Hematopoietic multipotent progenitor cell treated with erythropoietin and hydrocortisone succinate and interleukin-3 and kit ligand, for 15 days (in vitro differentiated cells): ENCODE data around the gene MGLL.
A peak's percentile ranks its signal among the peaks of the same experiment; 100 is the strongest.

ENCODE experiments used
- DNase-seq: peaks from one replicate; pipeline ENCODE4 v3.0.0-alpha.2; 2015; ENCODE audit warnings: low spot score

MGLL gene

GRCh38 chr3:127822041-127822681 lies at the start of gene MGLL:
TSS of gene MGLL (minus strand) at chr3:127822515. CDS start at chr3:127822318, 197 bp downstream.
- DNase-seq, result no peak

- no peak for DNase-seq
Observed at GRCh38 chr3:127870156-127870555, 47.8 kb upstream of the MGLL start.

- no peak for DNase-seq
Observed at GRCh38 chr3:127867986-127868385, 45.7 kb upstream of the MGLL start.

- no peak for DNase-seq
Observed at GRCh38 chr3:127867412-127867811, 45.1 kb upstream of the MGLL start.

- DNase-seq, result no peak
Observed at GRCh38 chr3:127865941-127866340, 43.6 kb upstream of the MGLL start.

GRCh38 chr3:127860211-127860696 lies 37.9 kb upstream of the MGLL start:
- peak; percentile 28 for DNase-seq

GRCh38 chr3:127859730-127860129 lies 37.4 kb upstream of the MGLL start:
- DNase-seq, result no peak

GRCh38 chr3:127858937-127859336 lies 36.6 kb upstream of the MGLL start:
- no peak for DNase-seq

GRCh38 chr3:127858521-127858920 lies 36.2 kb upstream of the MGLL start:
- no peak for DNase-seq

GRCh38 chr3:127857333-127857732 lies 35.0 kb upstream of the MGLL start:
- peak; percentile 9 for DNase-seq

GRCh38 chr3:127856801-127857200 lies 34.5 kb upstream of the MGLL start:
- DNase-seq, result no peak

- DNase-seq, result no peak
Observed at GRCh38 chr3:127855246-127855645, 32.9 kb upstream of the MGLL start.

GRCh38 chr3:127853681-127854080 lies 31.4 kb upstream of the MGLL start:
- DNase-seq, result no peak

- no peak for DNase-seq
Observed at GRCh38 chr3:127851899-127852298, 29.6 kb upstream of the MGLL start.

GRCh38 chr3:127849368-127849767 lies 27.1 kb upstream of the MGLL start:
- no peak for DNase-seq

GRCh38 chr3:127848131-127849129 lies 26.1 kb upstream of the MGLL start:
- DNase-seq, result no peak

GRCh38 chr3:127847236-127847720 lies 25.0 kb upstream of the MGLL start:
- DNase-seq, result no peak

GRCh38 chr3:127846576-127846975 lies 24.3 kb upstream of the MGLL start:
- no peak for DNase-seq

GRCh38 chr3:127844326-127844942 lies 22.1 kb upstream of the MGLL start:
- DNase-seq, result no peak

- DNase-seq, result no peak
Observed at GRCh38 chr3:127840671-127841070, 18.4 kb upstream of the MGLL start.

- no peak for DNase-seq
Observed at GRCh38 chr3:127839099-127839498, 16.8 kb upstream of the MGLL start.
